HL-60/S4 treated with retinoic acid at 250 ng/mL for 4 days and 3 days (cell line): ENCODE data around the gene PRCP.

Experiments
- in situ Hi-C: fragments of 300-500 bp; cut with MboI; formaldehyde crosslinking; loops from 2 replicates; pipeline ENCODE4 v1.7.0; 2022; ENCODE audit warnings: low sequenced_read_pairs

The PRCP gene

DNA sequence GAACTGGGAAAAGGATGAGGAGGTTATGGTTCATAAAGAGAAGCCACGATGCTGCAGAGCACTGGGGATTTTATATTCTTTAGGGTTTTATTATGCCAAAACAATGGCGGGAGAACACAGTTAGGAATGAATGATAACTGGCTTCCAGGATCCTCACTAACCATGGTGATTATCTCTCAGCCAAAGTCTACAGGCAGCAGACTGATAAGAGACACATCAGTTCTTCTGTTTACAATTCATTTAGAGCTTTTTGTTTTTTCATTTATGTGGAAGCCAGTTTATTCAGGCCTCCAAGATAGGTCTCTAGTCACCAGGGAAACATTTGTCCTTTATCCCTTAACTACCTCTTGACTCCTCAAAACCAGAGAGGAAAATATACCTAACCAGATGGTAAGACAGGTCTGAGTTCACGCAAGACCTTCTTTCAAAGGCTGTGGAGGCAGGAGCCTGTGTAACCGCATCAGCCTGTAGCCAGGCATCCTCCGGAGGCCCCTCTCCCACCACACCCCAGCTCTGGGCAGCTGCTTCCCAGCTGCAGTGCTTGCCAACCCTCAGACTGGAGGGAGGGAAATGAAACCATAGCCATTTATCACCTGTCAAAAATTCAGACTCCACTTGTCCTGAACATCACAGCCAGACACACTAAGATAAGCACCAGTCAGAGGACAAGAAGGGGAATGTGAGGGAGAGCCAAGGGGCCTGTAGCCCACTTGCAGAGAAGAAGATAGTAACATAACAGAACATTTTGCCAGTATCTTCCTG, 109.3 kb downstream of the PRCP start:
- in situ Hi-C loops = no loop called here

GRCh38 chr11:82787981-82788380, 112.2 kb downstream of the PRCP start:
- in situ Hi-C loops = no loop called here

DNA sequence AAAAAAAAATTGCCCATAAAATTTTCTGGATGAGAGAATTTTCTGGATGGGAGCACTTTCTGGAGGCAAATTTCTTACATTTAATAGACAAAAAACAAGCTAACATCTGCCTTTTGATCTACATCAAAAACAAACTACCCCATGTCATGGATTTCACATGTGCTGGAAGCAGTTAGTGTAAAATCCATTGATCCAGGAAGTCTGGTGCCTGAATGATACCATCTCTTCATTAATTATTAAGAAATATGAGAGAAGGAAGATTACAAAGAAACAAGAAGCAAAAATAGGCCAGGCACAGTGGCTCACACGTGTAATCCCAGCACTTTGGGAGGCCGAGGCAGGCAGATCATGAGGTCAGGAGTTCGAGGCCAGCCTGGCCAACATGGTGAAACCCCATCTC, 113.4 kb downstream of the PRCP start:
- in situ Hi-C loops = no loop called here

DNA sequence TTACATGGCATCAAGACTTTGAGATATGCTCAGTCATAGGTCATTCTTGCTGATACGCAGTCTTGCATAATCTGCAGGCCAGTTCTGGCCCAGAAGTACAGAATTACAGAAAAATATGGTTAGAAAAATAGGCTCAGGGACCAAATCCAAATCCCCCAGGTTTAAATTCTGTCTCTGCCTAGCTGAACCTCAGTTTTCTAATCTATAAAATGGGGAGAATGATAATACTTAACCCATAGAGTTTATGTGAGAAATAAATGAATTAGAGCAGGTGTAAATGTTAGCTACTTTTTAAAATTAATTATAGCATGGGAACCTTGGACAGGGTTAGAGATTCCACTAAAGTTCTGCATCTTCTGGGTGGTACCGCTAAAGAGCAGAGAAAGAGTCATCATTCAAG, 114.2 kb downstream of the PRCP start:
- in situ Hi-C loops = no loop called here

DNA sequence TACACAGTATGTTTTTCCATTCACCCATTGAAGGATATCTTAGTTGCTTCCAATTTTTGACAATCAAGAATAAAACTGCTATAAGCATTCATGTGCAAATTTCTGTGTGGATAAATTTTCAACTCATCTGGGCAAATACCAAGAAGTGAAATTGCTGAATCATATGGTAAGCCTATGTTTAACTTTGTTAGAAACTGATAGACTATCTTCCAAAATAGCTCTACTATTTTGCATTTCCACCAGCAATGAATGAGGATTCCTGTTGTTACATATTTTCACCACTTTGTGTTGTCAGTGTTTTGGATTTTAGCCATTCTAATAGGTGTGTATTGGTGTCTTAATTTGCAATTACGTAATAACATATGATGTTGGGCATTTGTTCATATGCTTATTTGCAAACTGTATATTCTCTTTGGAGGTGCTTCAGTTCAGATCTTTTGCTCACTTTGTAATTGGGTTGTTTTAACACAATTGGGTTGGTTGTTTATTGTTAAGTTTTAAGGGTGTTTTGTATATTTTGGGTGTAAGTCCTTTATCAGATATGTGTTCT, 117.3 kb downstream of the PRCP start:
- in situ Hi-C loops = no loop called here

GRCh38 chr11:82778776-82779175, 121.5 kb downstream of the PRCP start:
- in situ Hi-C loops = no loop called here

DNA sequence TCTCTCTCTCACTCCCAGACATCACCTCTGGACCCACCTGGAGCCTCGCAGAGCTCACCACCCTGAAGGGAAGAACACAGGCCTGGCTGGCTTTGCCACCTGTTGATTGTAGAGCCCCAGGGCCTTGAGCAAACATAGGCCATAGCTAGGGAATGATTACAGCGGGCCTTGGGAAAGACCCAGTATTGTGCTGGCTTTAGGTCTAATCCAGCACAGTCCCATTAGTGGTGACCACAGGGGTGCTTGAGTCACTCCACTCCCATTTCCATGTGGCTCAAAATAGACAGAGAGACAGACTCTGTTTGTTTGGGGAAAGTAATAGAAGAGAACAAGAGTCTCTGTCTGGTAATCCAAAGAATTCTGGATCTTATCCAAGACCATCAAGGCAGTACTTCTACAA, 123.9 kb downstream of the PRCP start:
- in situ Hi-C loops = no loop called here

GRCh38 chr11:82775736-82776346, 124.4 kb downstream of the PRCP start:
- in situ Hi-C loops = no loop called here

DNA sequence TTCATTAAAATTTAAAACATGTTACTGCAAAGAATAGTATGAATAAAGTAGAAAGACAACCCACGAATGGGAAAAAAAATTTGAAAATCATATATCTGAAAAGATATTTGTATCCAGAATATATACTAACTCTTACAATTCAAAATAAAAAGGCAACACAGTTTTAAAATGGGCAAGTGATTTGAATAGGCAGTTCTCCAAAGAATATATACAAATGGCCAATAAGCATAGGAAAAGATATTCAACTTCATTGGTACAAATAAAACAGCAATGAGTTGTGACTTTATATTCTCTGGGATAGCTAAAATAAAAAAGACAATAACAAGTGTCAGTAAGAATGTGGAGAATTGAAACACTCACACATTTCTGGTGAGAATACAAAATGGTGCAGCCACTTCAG, 125.0 kb downstream of the PRCP start:
- in situ Hi-C loops = no loop called here
